Heart left ventricle (tissue), 16 donors: Measurements from ENCODE around the gene ARHGEF10L. TPM values are rescaled to one million over a fixed set of nuclear protein-coding genes. Genes with fewer than 3 reads are reported as not detected.
A peak's percentile ranks its signal among the peaks of the same experiment; 100 is the strongest.

Experiments used
- ATAC-seq, 4 donors: fragments of 200-7000 bp; cut with Tn5 transposase; one replicate each; pipeline ENCODE4 v1.9.1; 2020 to 2022; ENCODE audit warnings: moderate library complexity in 4 of 4, mild to moderate bottlenecking in 3 of 4, moderate number of reproducible peaks in 1 of 4
- DNase-seq, 5 donors: peaks; one replicate each; pipeline ENCODE4 v3.0.0-alpha.2; 2020
- H3K27ac ChIP-seq, 12 donors: fragments of 200-600 bp; sonication (generic) in 4 of 12; one replicate each; pipeline versions ENCODE4 v1.5.0 to v1.8.0; 2016 to 2022; ENCODE audit warnings: mild to moderate bottlenecking in 2 of 12
- H3K27me3 ChIP-seq, 9 donors: fragments of 200-600 bp; sonication (generic) in 2 of 9; one replicate each; pipeline versions ENCODE4 v1.5.1 to v1.8.0; 2016 to 2022; ENCODE audit warnings: mild to moderate bottlenecking in 3 of 9
- H3K36me3 ChIP-seq, 9 donors: fragments of 200-600 bp; sonication (generic) in 2 of 9; one replicate each; pipeline versions ENCODE4 v1.5.0 to v1.8.0; 2018 to 2022; ENCODE audit warnings: mild to moderate bottlenecking in 2 of 9
- H3K4me1 ChIP-seq, 12 donors: fragments of 200-600 bp; sonication (generic) in 4 of 12; one replicate each; pipeline versions ENCODE4 v1.5.0 to v1.8.0; 2016 to 2022; ENCODE audit warnings: mild to moderate bottlenecking in 3 of 12
- H3K4me3 ChIP-seq, 12 donors: fragments of 200-600 bp; sonication (generic) in 4 of 12; one replicate each; pipeline versions ENCODE4 v1.5.0 to v1.8.0; 2017 to 2022; ENCODE audit warnings: mild to moderate bottlenecking in 9 of 12, moderate library complexity in 4 of 12
- H3K9me3 ChIP-seq, 12 donors: fragments of 200-600 bp; sonication (generic) in 4 of 12; one replicate each; pipeline versions ENCODE4 v1.5.0 to v1.8.0; 2016 to 2022; ENCODE audit warnings: mild to moderate bottlenecking in 1 of 12
- POLR2A ChIP-seq, 2 donors: fragments of 450-650 bp; IDR thresholded peaks; one replicate each; pipeline ENCODE4 v1.6.1; 2017; ENCODE audit warnings: antibody characterized with exemption in 2 of 2, mild to moderate bottlenecking in 2 of 2, moderate library complexity in 2 of 2
- WGBS, 4 donors: extraction: QIAGEN DNeasy Blood & Tissue Kit in 2 of 4; methylation state at CpG; one replicate each; pipeline versions ENCODE4 v1.1.5 to v1.1.7; 2013 to 2018; 5-methylcytosine and 5-hydroxymethylcytosine counted together
- intact Hi-C, 10 donors: fragments of 100-400 bp; cut with DNase I; formaldehyde crosslinking; loops; one replicate each; pipeline versions ENCODE4 v1.11.1 to v1.14.2; 2022
- polyA plus RNA-seq, 2 donors: library from polyadenylated mRNA; stranded (reverse); fragments of 200-250 nt; gene quantifications; one replicate each; pipeline ENCODE4 v1.2.3, GENCODE V29; 2013
- total RNA-seq, 9 donors: library from RNA; depleted of rRNA in 2 of 9; stranded (reverse); fragments of >200 nt in 2 of 9; fragmentation: NEBNext Ultra II Directional in 3 of 9; extraction: Animal tissue kit (Norgen Biotek cat#: 25700) in 3 of 9; gene quantifications; one replicate each; pipeline versions ENCODE4 v1.1.0 to v1.2.4, GENCODE V29; 2016 to 2023
- TF ChIP-seq, protein P1 (sequence below), 12 donors: fragments of 200-600 bp; sonication (generic) in 4 of 12; IDR thresholded peaks; one replicate each; pipeline versions ENCODE4 v1.5.0 to v1.8.0; 2018 to 2022; ENCODE audit warnings: antibody characterized with exemption in 12 of 12, mild to moderate bottlenecking in 5 of 12
- donor health status: ischemic (EF 13 %, LVEDD 7.1; RV severe dilation, severe dysfunction).
- donor health status: healthy with polysubstance abuse.
- donor health status: DM: no; HTN: yes; CAD: no.
- donor health status: DM: no; HTN: no; CAD: no.
- donor health status: ischemic (EF 25% LVEDD 6.9; RV normal size, moderate dysfunction).
- donor health status: ischemic (EF 25% LVEDD 5.7; RV mildly dilated, moderate dysfunction).
- donor health status: healthy.
- donor health status: DM: yes; HTN: yes; CAD: no.
- donor health status: ischemic (EF 35%, LVEDD 5.7; RV mildly dilated, moderate dysfunction).
- donor health status: nonischemic (EF 11% LVEDD 7.7; RV severe dilation, severe dysfunction).
- donor health status: DM: yes; HTN: yes; CAD: no.
- donor health status: PGD.
- donor health status: ischemic (EF 29% LVEDD 5.4; RV normal size, mild dysfunction).
- donor health status: nonischemic (EF 23%, LVEDD 6.1; RV moderate dilation, normal function).

The ARHGEF10L gene
- total and polyA plus RNA-seq, 11 donors, result 44.6 to 72.8 (median 57.9) TPM

GRCh38 chr1:17529381-17529780, 10.1 kb upstream of the ARHGEF10L start:
- DNase-seq, result no peak
- no peak for ATAC-seq
- Histone ChIP-seq H3K4me3 (no peak overlapping the region), H3K36me3 (no peaks in the 10 kb centered on the region), H3K27ac (no peak overlapping the region), H3K27me3 (no peaks in the 10 kb centered on the region), H3K4me1 (peaks cover 0 to 29% (median 18%) of the 10 kb centered on the region in 12 donors), H3K9me3 (no peaks in the 10 kb centered on the region)
- TF ChIP-seq, protein P1, sequence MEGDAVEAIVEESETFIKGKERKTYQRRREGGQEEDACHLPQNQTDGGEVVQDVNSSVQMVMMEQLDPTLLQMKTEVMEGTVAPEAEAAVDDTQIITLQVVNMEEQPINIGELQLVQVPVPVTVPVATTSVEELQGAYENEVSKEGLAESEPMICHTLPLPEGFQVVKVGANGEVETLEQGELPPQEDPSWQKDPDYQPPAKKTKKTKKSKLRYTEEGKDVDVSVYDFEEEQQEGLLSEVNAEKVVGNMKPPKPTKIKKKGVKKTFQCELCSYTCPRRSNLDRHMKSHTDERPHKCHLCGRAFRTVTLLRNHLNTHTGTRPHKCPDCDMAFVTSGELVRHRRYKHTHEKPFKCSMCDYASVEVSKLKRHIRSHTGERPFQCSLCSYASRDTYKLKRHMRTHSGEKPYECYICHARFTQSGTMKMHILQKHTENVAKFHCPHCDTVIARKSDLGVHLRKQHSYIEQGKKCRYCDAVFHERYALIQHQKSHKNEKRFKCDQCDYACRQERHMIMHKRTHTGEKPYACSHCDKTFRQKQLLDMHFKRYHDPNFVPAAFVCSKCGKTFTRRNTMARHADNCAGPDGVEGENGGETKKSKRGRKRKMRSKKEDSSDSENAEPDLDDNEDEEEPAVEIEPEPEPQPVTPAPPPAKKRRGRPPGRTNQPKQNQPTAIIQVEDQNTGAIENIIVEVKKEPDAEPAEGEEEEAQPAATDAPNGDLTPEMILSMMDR (IDR thresholded peaks at IDR 0.05), result no peak
- intact Hi-C loops, result no loop called here

GRCh38 chr1:17531343-17531681, 8.2 kb upstream of the ARHGEF10L start:
- 79 to 87% (median 84%) methylated on average over 4 of the region's 4 CpGs for WGBS, 4 donors
- DNase-seq (no peak), ATAC-seq (no peak)
- Histone ChIP-seq H3K4me1 (peaks cover 0 to 29% (median 18%) of the 10 kb centered on the region in 12 donors), H3K27me3 (peaks cover 0 to 2% (median 0%) of the 10 kb centered on the region in 9 donors), H3K9me3 (no peaks in the 10 kb centered on the region), H3K36me3 (no peaks in the 10 kb centered on the region), H3K4me3 (no peak overlapping the region), H3K27ac (peak overlapping the region; percentile 66 to 92 (median 82))
- TF ChIP-seq, protein P1 (IDR thresholded peaks at IDR 0.05), result no peak
- no peak for TF ChIP-seq POLR2A (IDR thresholded peaks at IDR 0.05)
- intact Hi-C loops, result no loop called here

DNA sequence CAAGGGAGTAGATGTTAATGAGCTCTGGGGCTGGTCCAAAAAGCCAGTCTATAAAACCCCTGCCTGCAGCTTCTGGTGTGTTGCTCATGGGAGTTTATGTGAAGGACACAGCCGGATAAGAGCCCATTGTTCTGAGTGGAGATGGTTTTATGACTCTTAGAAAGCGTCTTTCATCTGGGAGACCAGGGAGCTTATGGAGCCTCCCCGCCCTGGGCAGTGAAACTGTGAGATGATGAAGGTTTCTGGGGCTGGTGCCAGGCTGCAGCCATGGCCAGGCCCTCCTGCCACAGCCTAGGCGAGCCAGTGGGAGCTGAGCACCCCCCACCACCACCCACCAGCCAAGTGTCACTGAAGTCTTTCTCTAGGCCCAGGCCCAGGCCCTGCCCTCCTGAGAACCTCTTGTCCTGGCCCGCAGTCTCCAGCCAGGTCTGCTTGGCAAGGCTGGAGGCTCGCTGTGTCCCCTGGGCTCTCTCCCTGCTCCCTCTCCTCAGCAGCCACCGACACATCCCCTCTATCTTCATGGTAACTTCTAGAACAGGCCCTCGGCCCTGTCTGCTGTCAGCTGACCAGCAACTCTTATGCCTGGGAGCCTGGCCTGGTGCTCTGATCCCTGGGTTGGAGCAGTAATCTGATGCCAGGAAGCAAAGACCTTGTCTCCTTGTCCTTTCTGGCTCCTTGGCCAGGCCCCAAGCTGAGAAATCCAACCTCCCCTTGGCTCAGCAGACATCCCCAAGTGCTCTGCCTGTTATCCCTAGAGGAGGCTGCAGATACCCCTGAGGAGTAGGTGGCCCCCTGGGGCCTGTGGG, 7.6 kb upstream of the ARHGEF10L start:
- WGBS, 4 donors, result 37 to 48% (median 38%) methylated on average over 7 to 8 of the region's 8 CpGs
- Histone ChIP-seq H3K36me3 (no peaks in the 10 kb centered on the region), H3K27me3 (peaks cover 0 to 2% (median 0%) of the 10 kb centered on the region in 9 donors), H3K4me3 (no peak overlapping the region), H3K4me1 (peaks cover 0 to 29% (median 18%) of the 10 kb centered on the region in 12 donors), H3K27ac (peak overlapping the region; percentile 66 to 92 (median 82)), H3K9me3 (no peaks in the 10 kb centered on the region)
- TF ChIP-seq POLR2A (IDR thresholded peaks at IDR 0.05), result no peak
- TF ChIP-seq, protein P1 (IDR thresholded peaks at IDR 0.05), result no peak
- DNase-seq, result peak; percentile 68 to 90 (median 82)
- intact Hi-C loops, result no loop called here
- ATAC-seq, result peak; percentile 95 to 96 (median 95)

- Histone ChIP-seq H3K27me3 (peaks cover 0 to 2% (median 0%) of the 10 kb centered on the region in 9 donors), H3K4me1 (peaks cover 0 to 25% (median 13%) of the 10 kb centered on the region in 12 donors), H3K27ac (peak overlapping the region in 7 of 12 donors; percentile 74 to 92 (median 87)), H3K9me3 (no peaks in the 10 kb centered on the region), H3K36me3 (no peaks in the 10 kb centered on the region), H3K4me3 (no peak overlapping the region)
- intact Hi-C loops, result no loop called here
- ATAC-seq, result no peak
- 88 to 93% (median 91%) methylated on average over 4 of the region's 4 CpGs for WGBS, 4 donors
- TF ChIP-seq, protein P1 (IDR thresholded peaks at IDR 0.05), result no peak
- no peak for TF ChIP-seq POLR2A (IDR thresholded peaks at IDR 0.05)
- DNase-seq, result no peak
These were observed 6.3 kb upstream of the ARHGEF10L start for GRCh38 chr1:17533201-17533600.
